Measurements from ENCODE around the gene CNTN6. TPM values are rescaled to one million over a fixed set of nuclear protein-coding genes. Genes with fewer than 3 reads are reported as not detected.

The CNTN6 gene
- polyA plus RNA-seq, 1 donor (not counting 4 experiments of a cell fraction or from before 2014, with no cell fraction given), result not detected

DNA sequence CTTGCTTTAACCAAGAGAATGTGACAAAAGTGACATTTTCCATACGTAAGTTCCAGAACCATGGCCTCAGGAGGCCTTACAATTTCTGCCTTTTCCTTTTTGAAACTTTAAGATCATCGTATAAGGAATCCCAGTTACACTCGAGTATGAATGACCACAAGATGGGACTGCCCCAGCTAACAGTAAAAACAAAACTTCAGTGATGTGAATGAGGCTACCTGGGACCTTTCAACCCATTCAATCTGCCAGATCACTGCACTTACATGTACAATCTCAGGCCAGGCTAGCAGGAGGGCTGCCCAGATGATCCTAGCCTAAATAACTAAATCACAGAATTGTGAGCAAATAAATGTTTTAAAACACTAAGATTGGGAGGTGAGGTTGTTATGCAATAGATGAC, 328.8 kb downstream of the CNTN6 start:
- H3K4me1 ChIP-seq (ENCODE audit: control insufficient read depth, extremely low read depth, insufficient read depth, low read length), result no peaks in the 10 kb centered on the region
- no peak overlapping the region for H3K9ac ChIP-seq (ENCODE audit: control insufficient read depth, extremely low read depth, insufficient read depth, low read length)
- no peaks in the 10 kb centered on the region for H3K9me3 ChIP-seq (ENCODE audit: control insufficient read depth, low read depth, low read length)
- dilution Hi-C loops (cut with MboI; ENCODE audit: extremely low pct_ligation_motif_present, low sequenced_read_pairs), result no loop called here
- H3K9me1 ChIP-seq (ENCODE audit: control insufficient read depth, extremely low read depth, insufficient read depth, low read length), result no peaks in the 10 kb centered on the region
- DNase-seq (ENCODE audit: low read depth, low spot score) (no peak), FAIRE-seq (no peak)
- H3K27ac ChIP-seq (ENCODE audit: control insufficient read depth, insufficient read depth, low read length), result no peak overlapping the region
- H3K79me2 ChIP-seq (ENCODE audit: control insufficient read depth, insufficient read depth, low read length), result no peaks in the 10 kb centered on the region
- H3K27me3 ChIP-seq (ENCODE audit: control insufficient read depth, extremely low read depth, insufficient read depth, low read length), result no peaks in the 10 kb centered on the region
- H2AFZ ChIP-seq (ENCODE audit: control insufficient read depth, low read length), result no peak overlapping the region
- H4K20me1 ChIP-seq (ENCODE audit: control insufficient read depth, extremely low read depth, insufficient read depth, low read length), result no peaks in the 10 kb centered on the region
- TF ChIP-seq, protein P1, sequence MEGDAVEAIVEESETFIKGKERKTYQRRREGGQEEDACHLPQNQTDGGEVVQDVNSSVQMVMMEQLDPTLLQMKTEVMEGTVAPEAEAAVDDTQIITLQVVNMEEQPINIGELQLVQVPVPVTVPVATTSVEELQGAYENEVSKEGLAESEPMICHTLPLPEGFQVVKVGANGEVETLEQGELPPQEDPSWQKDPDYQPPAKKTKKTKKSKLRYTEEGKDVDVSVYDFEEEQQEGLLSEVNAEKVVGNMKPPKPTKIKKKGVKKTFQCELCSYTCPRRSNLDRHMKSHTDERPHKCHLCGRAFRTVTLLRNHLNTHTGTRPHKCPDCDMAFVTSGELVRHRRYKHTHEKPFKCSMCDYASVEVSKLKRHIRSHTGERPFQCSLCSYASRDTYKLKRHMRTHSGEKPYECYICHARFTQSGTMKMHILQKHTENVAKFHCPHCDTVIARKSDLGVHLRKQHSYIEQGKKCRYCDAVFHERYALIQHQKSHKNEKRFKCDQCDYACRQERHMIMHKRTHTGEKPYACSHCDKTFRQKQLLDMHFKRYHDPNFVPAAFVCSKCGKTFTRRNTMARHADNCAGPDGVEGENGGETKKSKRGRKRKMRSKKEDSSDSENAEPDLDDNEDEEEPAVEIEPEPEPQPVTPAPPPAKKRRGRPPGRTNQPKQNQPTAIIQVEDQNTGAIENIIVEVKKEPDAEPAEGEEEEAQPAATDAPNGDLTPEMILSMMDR (optimal IDR thresholded peaks at IDR 0.05 in 1 of 3, IDR thresholded peaks at IDR 0.05 in 1 of 3, conservative IDR thresholded peaks at IDR 0.05 in 1 of 3; ENCODE audit: extremely low read depth in 1 of 3, insufficient read depth in 2 of 3, low read length in 3 of 3), result no peak
- TF ChIP-seq EZH2 (IDR thresholded peaks at IDR 0.05; ENCODE audit: low read length), result no peak
- H3K4me2 ChIP-seq (ENCODE audit: control insufficient read depth, extremely low read depth, insufficient read depth, low read depth, low read length), result no peak overlapping the region
- H3K36me3 ChIP-seq (ENCODE audit: control insufficient read depth in 2 of 2, extremely low read depth in 1 of 2, insufficient read depth in 2 of 2, low read length in 2 of 2), result no peaks in the 10 kb centered on the region
- no peak overlapping the region for H3K4me3 ChIP-seq (ENCODE audit: control insufficient read depth in 2 of 3, extremely low read depth in 1 of 3, insufficient read depth in 2 of 3, low read depth in 1 of 3, low read length in 3 of 3)

DNA sequence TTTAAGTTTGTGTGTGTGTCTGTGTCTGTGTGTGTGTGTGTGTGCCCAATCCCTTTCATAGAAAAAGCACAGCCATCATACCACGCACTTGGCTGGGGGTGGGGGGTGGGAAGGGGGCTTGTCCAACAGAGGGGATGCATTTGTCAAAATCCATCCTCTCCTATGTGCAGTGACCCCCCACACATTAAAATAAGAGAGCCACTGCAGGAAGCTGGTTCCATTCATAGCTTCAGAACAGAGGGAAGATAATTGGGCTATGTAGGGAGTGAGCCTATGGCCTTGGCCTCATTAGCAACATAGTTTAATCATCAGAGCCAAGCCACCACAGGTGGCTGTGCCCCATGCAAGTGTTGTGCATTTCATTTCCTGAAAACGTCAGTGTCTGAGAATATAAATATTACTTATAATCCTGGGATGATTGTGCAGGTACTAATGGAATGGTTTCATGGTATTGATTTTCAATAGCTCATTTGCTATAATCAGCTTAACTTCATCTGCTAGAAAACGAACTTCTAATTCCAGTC, 330.8 kb downstream of the CNTN6 start:
- dilution Hi-C loops (cut with MboI; ENCODE audit: extremely low pct_ligation_motif_present, low sequenced_read_pairs), result no loop called here

More for the DNA sequence above, 330.8 kb downstream of the CNTN6 start:
- H3K9ac ChIP-seq (ENCODE audit: control insufficient read depth, extremely low read depth, insufficient read depth, low read length), result no peak overlapping the region
- H2AFZ ChIP-seq (ENCODE audit: control insufficient read depth, low read length), result no peak overlapping the region
- no peaks in the 10 kb centered on the region for H3K9me1 ChIP-seq (ENCODE audit: control insufficient read depth, extremely low read depth, insufficient read depth, low read length)
- no peaks in the 10 kb centered on the region for H3K79me2 ChIP-seq (ENCODE audit: control insufficient read depth, insufficient read depth, low read length)
- H3K4me2 ChIP-seq (ENCODE audit: control insufficient read depth, extremely low read depth, insufficient read depth, low read depth, low read length), result no peak overlapping the region
- H4K20me1 ChIP-seq (ENCODE audit: control insufficient read depth, extremely low read depth, insufficient read depth, low read length), result no peaks in the 10 kb centered on the region
- DNase-seq (ENCODE audit: low read depth, low spot score), result no peak
- no peaks in the 10 kb centered on the region for H3K36me3 ChIP-seq (ENCODE audit: control insufficient read depth in 2 of 2, extremely low read depth in 1 of 2, insufficient read depth in 2 of 2, low read length in 2 of 2)
- no peak overlapping the region for H3K27ac ChIP-seq (ENCODE audit: control insufficient read depth, insufficient read depth, low read length)
- H3K27me3 ChIP-seq (ENCODE audit: control insufficient read depth, extremely low read depth, insufficient read depth, low read length), result no peaks in the 10 kb centered on the region
- H3K9me3 ChIP-seq (ENCODE audit: control insufficient read depth, low read depth, low read length), result peaks cover 2% of the 10 kb centered on the region
- no peak overlapping the region for H3K4me3 ChIP-seq (ENCODE audit: control insufficient read depth in 2 of 3, extremely low read depth in 1 of 3, insufficient read depth in 2 of 3, low read depth in 1 of 3, low read length in 3 of 3)
- FAIRE-seq, result no peak
- no peaks in the 10 kb centered on the region for H3K4me1 ChIP-seq (ENCODE audit: control insufficient read depth, extremely low read depth, insufficient read depth, low read length)
- TF ChIP-seq, protein P1 (optimal IDR thresholded peaks at IDR 0.05 in 1 of 3, IDR thresholded peaks at IDR 0.05 in 1 of 3, conservative IDR thresholded peaks at IDR 0.05 in 1 of 3; ENCODE audit: extremely low read depth in 1 of 3, insufficient read depth in 2 of 3, low read length in 3 of 3), result no peak
- no peak for TF ChIP-seq EZH2 (IDR thresholded peaks at IDR 0.05; ENCODE audit: low read length)

All from keratinocyte (primary cell).